ENCODE results near the gene DPP10.

Gene DPP10

GRCh38 chr2:115867024-115867423 lies 1424.6 kb downstream of the DPP10 start:
- H3K4me3 ChIP-seq (ENCODE audit: control insufficient read depth, low read depth, low read length) = no peak overlapping the region
- DNase-seq (ENCODE audit: low read depth) = no peak
- no peak for TF ChIP-seq CTCF (conservative IDR thresholded peaks at IDR 0.05; ENCODE audit: control insufficient read depth, insufficient read depth, low read depth, low read length)

- DNase-seq (ENCODE audit: low read depth) = no peak
- H3K4me3 ChIP-seq (ENCODE audit: control insufficient read depth, low read depth, low read length) = no peak overlapping the region
- TF ChIP-seq CTCF (conservative IDR thresholded peaks at IDR 0.05; ENCODE audit: control insufficient read depth, insufficient read depth, low read depth, low read length) = no peak
Observed at GRCh38 chr2:115874427-115874826, 1432.0 kb downstream of the DPP10 start.

- no peak for TF ChIP-seq CTCF (conservative IDR thresholded peaks at IDR 0.05; ENCODE audit: control insufficient read depth, insufficient read depth, low read depth, low read length)
- DNase-seq (ENCODE audit: low read depth) = no peak
- no peak overlapping the region for H3K4me3 ChIP-seq (ENCODE audit: control insufficient read depth, low read depth, low read length)
Observed at GRCh38 chr2:115880558-115880957, 1438.1 kb downstream of the DPP10 start.

GRCh38 chr2:115887209-115887776 lies 1444.9 kb downstream of the DPP10 start:
- no peak for TF ChIP-seq CTCF (conservative IDR thresholded peaks at IDR 0.05; ENCODE audit: control insufficient read depth, insufficient read depth, low read depth, low read length)
- DNase-seq (ENCODE audit: low read depth) = no peak
- H3K4me3 ChIP-seq (ENCODE audit: control insufficient read depth, low read depth, low read length) = no peak overlapping the region

Data from fibroblast of mammary gland (primary cell).